CD4-positive, alpha-beta memory T cell (primary cell): ENCODE results near the gene PTPRR. TPM values are rescaled to one million over a fixed set of nuclear protein-coding genes. Genes with fewer than 3 reads are reported as not detected.

Experiments used
- CTCF ChIA-PET: fragments of 350-600 bp; sonication (Branson Sonifier 250); formaldehyde crosslinking; loops from one replicate; lab custom pipeline; 2021; ENCODE audit warnings: inconsistent platforms; ENCODE audit not compliant: partially characterized antibody; lab: Charles Lee
- POLR2A ChIA-PET: fragments of 350-600 bp; sonication (Branson Sonifier 250); formaldehyde crosslinking; loops from one replicate; lab custom pipeline; 2021; ENCODE audit not compliant: partially characterized antibody; lab: Charles Lee
- DNase-seq, 5 donors: peaks; one replicate each; pipeline versions ENCODE4 v3.0.0 to v3.0.0-alpha.2; 2020 to 2022; ENCODE audit warnings: mixed read lengths in 1 of 5
- H3K27ac ChIP-seq: one replicate; pipeline ENCODE4 v1.7.0; 2013; ENCODE audit warnings: low read depth, low read length
- H3K27me3 ChIP-seq: 2 replicates; pipeline ENCODE4 v1.7.0; 2013; ENCODE audit warnings: mild to moderate bottlenecking, low read length, moderate library complexity; ENCODE audit not compliant: insufficient read depth
- H3K36me3 ChIP-seq: 2 replicates; pipeline ENCODE4 v1.7.0; 2013; ENCODE audit warnings: mild to moderate bottlenecking, low read length, moderate library complexity; ENCODE audit not compliant: insufficient read depth
- H3K4me1 ChIP-seq: 2 replicates; pipeline ENCODE4 v1.7.0; 2013; ENCODE audit warnings: mild to moderate bottlenecking, low read length, moderate library complexity; ENCODE audit not compliant: insufficient read depth
- H3K4me3 ChIP-seq, 2 donors: one replicate each; pipeline ENCODE4 v1.7.0; 2013; ENCODE audit warnings: low read length in 2 of 2, mild to moderate bottlenecking in 1 of 2
- H3K9me3 ChIP-seq, 2 donors: one replicate each; pipeline ENCODE4 v1.7.0; 2013; ENCODE audit warnings: low read length in 2 of 2, control low read depth in 1 of 2; ENCODE audit not compliant: control insufficient read depth in 1 of 2
- H3K27ac Mint-ChIP-seq, 7 donors: one replicate each; pipeline ENCODE4 v1.8.0; 2020 to 2021; ENCODE audit warnings: mixed read lengths in 7 of 7, mild to moderate bottlenecking in 6 of 7, inconsistent platforms in 3 of 7, moderate library complexity in 3 of 7
- H3K27me3 Mint-ChIP-seq, 2 donors: one replicate each; pipeline ENCODE4 v1.8.0; 2020 to 2021; ENCODE audit warnings: mixed read lengths in 2 of 2
- H3K36me3 Mint-ChIP-seq, 2 donors: one replicate each; pipeline ENCODE4 v1.8.0; 2020 to 2021; ENCODE audit warnings: mixed read lengths in 2 of 2, inconsistent platforms in 1 of 2, mild to moderate bottlenecking in 1 of 2
- H3K4me1 Mint-ChIP-seq, 4 donors: one replicate each; pipeline ENCODE4 v1.8.0; 2020 to 2021; ENCODE audit warnings: mixed read lengths in 4 of 4, mild to moderate bottlenecking in 1 of 4
- H3K4me3 Mint-ChIP-seq, 8 donors: one replicate each; pipeline ENCODE4 v1.8.0; 2020 to 2021; ENCODE audit warnings: mixed read lengths in 8 of 8, mild to moderate bottlenecking in 7 of 8, moderate library complexity in 6 of 8, inconsistent platforms in 3 of 8
- H3K9me3 Mint-ChIP-seq, 8 donors: one replicate each; pipeline ENCODE4 v1.8.0; 2020 to 2021; ENCODE audit warnings: mixed read lengths in 8 of 8, mild to moderate bottlenecking in 5 of 8, inconsistent platforms in 3 of 8, moderate library complexity in 1 of 8
- intact Hi-C: fragments of 100-400 bp; cut with micrococcal nuclease; formaldehyde crosslinking; loops from one replicate; pipeline ENCODE4 v1.15.1; 2023
- polyA plus RNA-seq, 2 donors: library from polyadenylated mRNA; unstranded; fragments of 300-500 nt; fragmentation: Illumina TruSeq; gene quantifications; one replicate each; pipeline ENCODE4 v1.2.3, GENCODE V29; 2021
- total RNA-seq, 2 experiments: library from RNA; stranded (reverse); gene quantifications; one replicate each; pipeline ENCODE4 v1.2.3, GENCODE V29; 2021

PTPRR gene
- total and polyA plus RNA-seq, 4 experiments from 2014 or later: not detected

GRCh38 chr12:70686299-70686698 is 234.2 kb downstream of the PTPRR start:
- no peaks in the 10 kb centered on the region for H3K4me1 Mint-ChIP-seq
- Histone ChIP-seq H3K4me3 (no peak overlapping the region), H3K27ac (no peak overlapping the region), H3K36me3 (no peaks in the 10 kb centered on the region), H3K27me3 (no peaks in the 10 kb centered on the region), H3K4me1 (no peaks in the 10 kb centered on the region), H3K9me3 (no peaks in the 10 kb centered on the region)
- DNase-seq: no peak
- intact Hi-C loops: no loop called here
- no peak overlapping the region for H3K27ac Mint-ChIP-seq
- H3K9me3 Mint-ChIP-seq: peaks cover 0 to 4% (median 0%) of the 10 kb centered on the region in 8 donors
- ChIA-PET POLR2A (no interaction called here), CTCF (no interaction called here)
- no peaks in the 10 kb centered on the region for H3K36me3 Mint-ChIP-seq
- no peak overlapping the region for H3K4me3 Mint-ChIP-seq
- H3K27me3 Mint-ChIP-seq: peaks cover 2 to 3% of the 10 kb centered on the region in 2 donors

- no peaks in the 10 kb centered on the region for H3K36me3 Mint-ChIP-seq
- H3K9me3 Mint-ChIP-seq: peaks cover 0 to 2% (median 0%) of the 10 kb centered on the region in 8 donors
- H3K4me1 Mint-ChIP-seq: no peaks in the 10 kb centered on the region
- Histone ChIP-seq H3K4me1 (no peaks in the 10 kb centered on the region), H3K27me3 (no peaks in the 10 kb centered on the region), H3K9me3 (no peaks in the 10 kb centered on the region), H3K4me3 (no peak overlapping the region), H3K27ac (no peak overlapping the region), H3K36me3 (no peaks in the 10 kb centered on the region)
- no peak overlapping the region for H3K27ac Mint-ChIP-seq
- DNase-seq: no peak
- intact Hi-C loops: no loop called here
- H3K4me3 Mint-ChIP-seq: no peak overlapping the region
- POLR2A ChIA-PET: no interaction called here
- CTCF ChIA-PET: interaction anchor here (1.2 kb wide), 1 partner anchor 9 kb away, joined by 3 read pairs; no protein-coding TSS in a partner anchor
- peaks cover 2 to 9% of the 10 kb centered on the region in 2 donors for H3K27me3 Mint-ChIP-seq
Observed at GRCh38 chr12:70683976-70684375, 236.6 kb downstream of the PTPRR start.

- H3K4me3 Mint-ChIP-seq: no peak overlapping the region
- ChIA-PET CTCF (no interaction called here), POLR2A (no interaction called here)
- intact Hi-C loops: no loop called here
- Histone ChIP-seq H3K27ac (no peak overlapping the region), H3K36me3 (no peaks in the 10 kb centered on the region), H3K9me3 (no peaks in the 10 kb centered on the region), H3K4me1 (no peaks in the 10 kb centered on the region), H3K27me3 (no peaks in the 10 kb centered on the region), H3K4me3 (no peak overlapping the region)
- no peaks in the 10 kb centered on the region for H3K36me3 Mint-ChIP-seq
- DNase-seq: peak in 1 of 5 donors; percentile 33
- no peaks in the 10 kb centered on the region for H3K4me1 Mint-ChIP-seq
- peaks cover 0 to 3% of the 10 kb centered on the region in 2 donors for H3K27me3 Mint-ChIP-seq
- no peak overlapping the region for H3K27ac Mint-ChIP-seq
- peaks cover 0 to 3% (median under 1%) of the 10 kb centered on the region in 8 donors for H3K9me3 Mint-ChIP-seq
Observed at GRCh38 chr12:70671698-70672097, 248.8 kb downstream of the PTPRR start.

GRCh38 chr12:70670948-70671347 is 249.6 kb downstream of the PTPRR start:
- ChIA-PET CTCF (no interaction called here), POLR2A (no interaction called here)
- Histone ChIP-seq H3K27ac (no peak overlapping the region), H3K4me3 (no peak overlapping the region), H3K9me3 (no peaks in the 10 kb centered on the region), H3K36me3 (no peaks in the 10 kb centered on the region), H3K4me1 (no peaks in the 10 kb centered on the region), H3K27me3 (no peaks in the 10 kb centered on the region)
- H3K4me1 Mint-ChIP-seq: no peaks in the 10 kb centered on the region
- no peak for DNase-seq
- H3K9me3 Mint-ChIP-seq: peaks cover 0 to 3% (median 0%) of the 10 kb centered on the region in 8 donors
- intact Hi-C loops: no loop called here
- peaks cover 0 to 3% of the 10 kb centered on the region in 2 donors for H3K27me3 Mint-ChIP-seq
- H3K27ac Mint-ChIP-seq: no peak overlapping the region
- no peak overlapping the region for H3K4me3 Mint-ChIP-seq
- no peaks in the 10 kb centered on the region for H3K36me3 Mint-ChIP-seq

- no peak overlapping the region for H3K27ac Mint-ChIP-seq
- no peak for DNase-seq
- POLR2A ChIA-PET: no interaction called here
- intact Hi-C loops: no loop called here
- no peak overlapping the region for H3K27ac ChIP-seq
- H3K4me3 ChIP-seq: no peak overlapping the region
- H3K9me3 Mint-ChIP-seq: no peaks in the 10 kb centered on the region
- H3K36me3 Mint-ChIP-seq: no peaks in the 10 kb centered on the region
- H3K4me1 ChIP-seq: no peaks in the 10 kb centered on the region
- no peaks in the 10 kb centered on the region for H3K4me1 Mint-ChIP-seq
- peaks cover 0 to 3% of the 10 kb centered on the region in 2 donors for H3K27me3 Mint-ChIP-seq
- H3K9me3 ChIP-seq: no peaks in the 10 kb centered on the region
- CTCF ChIA-PET: no interaction called here
- H3K4me3 Mint-ChIP-seq: no peak overlapping the region
- no peaks in the 10 kb centered on the region for H3K27me3 ChIP-seq
- H3K36me3 ChIP-seq: no peaks in the 10 kb centered on the region
Observed at GRCh38 chr12:70667253-70667652, 253.3 kb downstream of the PTPRR start.

GRCh38 chr12:70666364-70666763 is 254.2 kb downstream of the PTPRR start:
- intact Hi-C loops: no loop called here
- Histone ChIP-seq H3K4me3 (no peak overlapping the region), H3K27ac (no peak overlapping the region), H3K36me3 (no peaks in the 10 kb centered on the region), H3K27me3 (no peaks in the 10 kb centered on the region), H3K9me3 (no peaks in the 10 kb centered on the region), H3K4me1 (no peaks in the 10 kb centered on the region)
- DNase-seq: no peak
- no peak overlapping the region for H3K4me3 Mint-ChIP-seq
- CTCF ChIA-PET: no interaction called here
- H3K27me3 Mint-ChIP-seq: peaks cover 0 to 3% of the 10 kb centered on the region in 2 donors
- no peaks in the 10 kb centered on the region for H3K9me3 Mint-ChIP-seq
- H3K36me3 Mint-ChIP-seq: no peaks in the 10 kb centered on the region
- POLR2A ChIA-PET: no interaction called here
- peaks cover 0 to 3% (median under 1%) of the 10 kb centered on the region in 4 donors for H3K4me1 Mint-ChIP-seq
- H3K27ac Mint-ChIP-seq: no peak overlapping the region

- H3K9me3 Mint-ChIP-seq: no peaks in the 10 kb centered on the region
- DNase-seq: no peak
- H3K36me3 Mint-ChIP-seq: no peaks in the 10 kb centered on the region
- no peaks in the 10 kb centered on the region for H3K36me3 ChIP-seq
- H3K4me3 ChIP-seq: no peak overlapping the region
- intact Hi-C loops: no loop called here
- no peak overlapping the region for H3K4me3 Mint-ChIP-seq
- POLR2A ChIA-PET: no interaction called here
- no peaks in the 10 kb centered on the region for H3K9me3 ChIP-seq
- no peak overlapping the region for H3K27ac ChIP-seq
- peaks cover 0 to 3% (median under 1%) of the 10 kb centered on the region in 4 donors for H3K4me1 Mint-ChIP-seq
- peaks cover 0 to 3% of the 10 kb centered on the region in 2 donors for H3K27me3 Mint-ChIP-seq
- H3K4me1 ChIP-seq: no peaks in the 10 kb centered on the region
- H3K27ac Mint-ChIP-seq: no peak overlapping the region
- H3K27me3 ChIP-seq: no peaks in the 10 kb centered on the region
- CTCF ChIA-PET: no interaction called here
Observed at GRCh38 chr12:70664465-70664881, 256.1 kb downstream of the PTPRR start.

- H3K27me3 ChIP-seq: no peaks in the 10 kb centered on the region
- H3K4me1 Mint-ChIP-seq: peaks cover 0 to 3% (median under 1%) of the 10 kb centered on the region in 4 donors
- intact Hi-C loops: no loop called here
- H3K4me3 ChIP-seq: no peak overlapping the region
- H3K27ac ChIP-seq: no peak overlapping the region
- H3K9me3 ChIP-seq: no peaks in the 10 kb centered on the region
- ChIA-PET POLR2A (no interaction called here), CTCF (no interaction called here)
- H3K4me1 ChIP-seq: no peaks in the 10 kb centered on the region
- H3K27ac Mint-ChIP-seq: no peak overlapping the region
- no peak overlapping the region for H3K4me3 Mint-ChIP-seq
- H3K36me3 ChIP-seq: no peaks in the 10 kb centered on the region
- no peaks in the 10 kb centered on the region for H3K9me3 Mint-ChIP-seq
- H3K27me3 Mint-ChIP-seq: peaks cover 0 to 5% of the 10 kb centered on the region in 2 donors
- DNase-seq: no peak
- no peaks in the 10 kb centered on the region for H3K36me3 Mint-ChIP-seq
Observed at GRCh38 chr12:70663838-70664237, 256.7 kb downstream of the PTPRR start.
